HL-60 (cell line): ENCODE measurements around the gene OGDH.

Experiments
- DNase-seq, 2 experiments: peaks; one replicate each; pipeline ENCODE4 v3.0.0-alpha.2; 2010 to 2020; ENCODE audit warnings: low read depth in 1 of 2, low spot score in 1 of 2
- H3K27ac ChIP-seq: fragments of 250-450 bp; sonication (Bioruptor Pico); replicated peaks from 2 replicates; pipeline ENCODE4 v1.5.1; 2020; ENCODE audit warnings: mild to moderate bottlenecking, moderate library complexity
- H3K27me3 ChIP-seq: fragments of 250-450 bp; sonication (Bioruptor Pico); 2 replicates; pipeline ENCODE4 v1.5.1; 2021; ENCODE audit warnings: mild to moderate bottlenecking, moderate library complexity; ENCODE audit not compliant: insufficient read depth, poor library complexity, severe bottlenecking
- H3K4me3 ChIP-seq: replicated peaks from 2 replicates; pipeline ENCODE4 v1.5.1; 2011; ENCODE audit warnings: mild to moderate bottlenecking, control low read depth, low read length; ENCODE audit not compliant: insufficient read depth
- CTCF ChIP-seq: IDR thresholded peaks from one replicate; pipeline ENCODE4 v1.5.1; 2011; ENCODE audit warnings: low read length, control low read depth, inconsistent platforms; ENCODE audit not compliant: insufficient read depth
- GABPA ChIP-seq: IDR thresholded peaks from 2 replicates; pipeline ENCODE4 v1.6.1; 2012; ENCODE audit warnings: low read depth
- POLR2AphosphoS5 ChIP-seq: IDR thresholded peaks from 2 replicates; pipeline ENCODE4 v1.6.1; 2012; ENCODE audit warnings: low read depth
- SPI1 ChIP-seq: IDR thresholded peaks from 2 replicates; pipeline ENCODE4 v1.6.1; 2012; ENCODE audit warnings: low read depth, mild to moderate bottlenecking, borderline replicate concordance
- TF ChIP-seq, protein P1 (sequence below): IDR thresholded peaks from 2 replicates; pipeline ENCODE4 v1.6.1; 2012; ENCODE audit warnings: low read depth; ENCODE audit not compliant: insufficient replicate concordance

The OGDH gene

GRCh38 chr7:44572771-44573170 is 33.7 kb upstream of the OGDH start:
- H3K27ac ChIP-seq: peak overlapping the region; percentile 76
- no peak for DNase-seq
- H3K4me3 ChIP-seq: peak overlapping the region; percentile 93
- TF ChIP-seq GABPA: no peak
- TF ChIP-seq CTCF: no peak
- no peak for TF ChIP-seq SPI1
- no peak for TF ChIP-seq POLR2AphosphoS5
- TF ChIP-seq, protein P1, sequence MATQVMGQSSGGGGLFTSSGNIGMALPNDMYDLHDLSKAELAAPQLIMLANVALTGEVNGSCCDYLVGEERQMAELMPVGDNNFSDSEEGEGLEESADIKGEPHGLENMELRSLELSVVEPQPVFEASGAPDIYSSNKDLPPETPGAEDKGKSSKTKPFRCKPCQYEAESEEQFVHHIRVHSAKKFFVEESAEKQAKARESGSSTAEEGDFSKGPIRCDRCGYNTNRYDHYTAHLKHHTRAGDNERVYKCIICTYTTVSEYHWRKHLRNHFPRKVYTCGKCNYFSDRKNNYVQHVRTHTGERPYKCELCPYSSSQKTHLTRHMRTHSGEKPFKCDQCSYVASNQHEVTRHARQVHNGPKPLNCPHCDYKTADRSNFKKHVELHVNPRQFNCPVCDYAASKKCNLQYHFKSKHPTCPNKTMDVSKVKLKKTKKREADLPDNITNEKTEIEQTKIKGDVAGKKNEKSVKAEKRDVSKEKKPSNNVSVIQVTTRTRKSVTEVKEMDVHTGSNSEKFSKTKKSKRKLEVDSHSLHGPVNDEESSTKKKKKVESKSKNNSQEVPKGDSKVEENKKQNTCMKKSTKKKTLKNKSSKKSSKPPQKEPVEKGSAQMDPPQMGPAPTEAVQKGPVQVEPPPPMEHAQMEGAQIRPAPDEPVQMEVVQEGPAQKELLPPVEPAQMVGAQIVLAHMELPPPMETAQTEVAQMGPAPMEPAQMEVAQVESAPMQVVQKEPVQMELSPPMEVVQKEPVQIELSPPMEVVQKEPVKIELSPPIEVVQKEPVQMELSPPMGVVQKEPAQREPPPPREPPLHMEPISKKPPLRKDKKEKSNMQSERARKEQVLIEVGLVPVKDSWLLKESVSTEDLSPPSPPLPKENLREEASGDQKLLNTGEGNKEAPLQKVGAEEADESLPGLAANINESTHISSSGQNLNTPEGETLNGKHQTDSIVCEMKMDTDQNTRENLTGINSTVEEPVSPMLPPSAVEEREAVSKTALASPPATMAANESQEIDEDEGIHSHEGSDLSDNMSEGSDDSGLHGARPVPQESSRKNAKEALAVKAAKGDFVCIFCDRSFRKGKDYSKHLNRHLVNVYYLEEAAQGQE: no peak
- H3K27me3 ChIP-seq: no peaks in the 10 kb centered on the region

GRCh38 chr7:44573464-44574286 is 32.8 kb upstream of the OGDH start, which contains the start of gene DDX56:
Gene DDX56, minus strand, starts transcription at chr7:44573908. Its CDS starts 13 bp downstream, at chr7:44573895.
- no peaks in the 10 kb centered on the region for H3K27me3 ChIP-seq
- H3K4me3 ChIP-seq: peak within 1 kb of the TSS; percentile 93
- peak within 1 kb of the TSS; percentile 76 for H3K27ac ChIP-seq
- TF ChIP-seq SPI1 (no peak), POLR2AphosphoS5 (peak; percentile 93; the same call in 1 of the 2 replicates), CTCF (no peak), GABPA (peak; percentile 83)
- TF ChIP-seq, protein P1: no peak
- DNase-seq: peak; percentile 93 to 96

- Histone ChIP-seq H3K27ac (peak overlapping the region; percentile 76), H3K4me3 (peak overlapping the region; percentile 93), H3K27me3 (no peaks in the 10 kb centered on the region)
- TF ChIP-seq SPI1 (no peak), CTCF (no peak), GABPA (no peak), POLR2AphosphoS5 (no peak)
- TF ChIP-seq, protein P1: no peak
- DNase-seq: no peak
Observed at GRCh38 chr7:44574287-44574872, 32.0 kb upstream of the OGDH start.
